ENCODE results near the gene STOX2. TPM values are rescaled to one million over a fixed set of nuclear protein-coding genes. Genes with fewer than 3 reads are reported as not detected.
A peak's percentile ranks its signal among the peaks of the same experiment; 100 is the strongest.
"Not testable (repeated sequence)": the region's sequence is repeated elsewhere in the genome, so short reads cannot be mapped to it uniquely, and the experiment has no call there.

The STOX2 gene
- total and polyA plus RNA-seq, 2 experiments from 2014 or later = not detected

DNA sequence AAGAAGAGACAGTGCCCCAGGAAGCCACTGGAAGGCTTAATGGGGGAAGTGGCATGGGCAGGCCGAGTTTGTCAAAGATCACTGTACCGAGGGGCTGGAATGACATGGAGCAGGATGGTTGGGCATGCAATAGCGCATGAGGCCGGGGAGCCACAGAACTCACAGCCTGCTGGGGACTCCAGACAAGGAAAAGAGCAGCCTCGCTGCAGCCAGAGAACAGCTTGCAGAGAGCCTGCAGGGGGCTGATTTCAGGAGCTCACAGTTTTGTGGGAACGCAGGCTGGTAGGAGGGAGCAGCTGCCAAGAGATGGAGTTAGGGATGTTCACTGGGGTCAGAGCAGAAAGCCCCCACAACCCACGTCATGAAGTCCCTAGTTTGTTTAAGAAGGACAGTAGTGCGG, 45.4 kb downstream of the STOX2 start:
- Histone ChIP-seq H3K9me2 (ENCODE audit: insufficient read depth) (no peaks in the 10 kb centered on the region), H3K4me2 (ENCODE audit: unreplicated experiment) (no peak overlapping the region), H3K79me2 (ENCODE audit: insufficient read depth) (no peaks in the 10 kb centered on the region), H3K9me3 (ENCODE audit: low read depth) (no peaks in the 10 kb centered on the region), H3K36me3 (ENCODE audit: low read depth) (no peaks in the 10 kb centered on the region), H3K27me3 (replicated peaks; ENCODE audit: insufficient read depth) (no peaks in the 10 kb centered on the region), H4K20me1 (ENCODE audit: insufficient read depth) (no peaks in the 10 kb centered on the region), H3K4me1 (ENCODE audit: insufficient read depth) (no peaks in the 10 kb centered on the region), H3K4me3 (no peak overlapping the region), H3F3A (ENCODE audit: insufficient read depth) (no peaks in the 10 kb centered on the region), H3K27ac (no peak overlapping the region), H3K9ac (no peak overlapping the region), H2AFZ (no peak overlapping the region)
- in situ Hi-C loops (cut with MboI) = no loop called here
- WGBS, 2 experiments (ENCODE audit: low coverage in 1 of 2, low lambda C conversion rate in 2 of 2, missing lambda C conversion rate in 2 of 2) = 56 to 61% methylated on average over 8 of the region's 8 CpGs
- TF ChIP-seq EZH2phosphoT487 (IDR thresholded peaks at IDR 0.05; ENCODE audit: insufficient read depth, low read depth) (no peak), EZH2 (IDR thresholded peaks at IDR 0.05; ENCODE audit: insufficient read depth, poor library complexity, severe bottlenecking) (no peak)
- DNase-seq = no peak

DNA sequence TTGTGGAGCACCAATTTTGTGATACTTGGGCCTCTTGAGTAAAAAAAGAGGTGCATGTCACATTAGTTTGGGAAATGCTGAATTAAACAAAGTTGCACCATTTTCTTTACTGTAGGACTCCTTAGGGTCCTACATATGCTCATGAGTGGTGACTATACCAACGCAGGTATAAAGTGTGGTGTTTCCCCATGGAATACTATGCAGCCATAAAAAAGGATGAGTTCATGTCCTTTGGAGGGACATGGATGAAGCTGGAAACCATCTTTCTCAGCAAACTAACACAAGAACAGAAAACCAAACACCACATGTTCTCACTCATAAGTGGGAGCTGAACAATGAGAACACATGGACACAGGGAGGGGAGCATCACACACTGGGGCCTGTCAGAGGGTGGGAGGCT, 47.5 kb downstream of the STOX2 start:
- H3K4me3 ChIP-seq; H3K4me1 ChIP-seq (ENCODE audit: insufficient read depth); H3K9me3 ChIP-seq (ENCODE audit: low read depth); H3F3A ChIP-seq (ENCODE audit: insufficient read depth); DNase-seq; H3K27ac ChIP-seq; in situ Hi-C loops (cut with MboI); H2AFZ ChIP-seq; H3K4me2 ChIP-seq (ENCODE audit: unreplicated experiment); H3K36me3 ChIP-seq (ENCODE audit: low read depth); H3K9ac ChIP-seq; H3K27me3 ChIP-seq (replicated peaks; ENCODE audit: insufficient read depth); H3K9me2 ChIP-seq (ENCODE audit: insufficient read depth); H4K20me1 ChIP-seq (ENCODE audit: insufficient read depth); H3K79me2 ChIP-seq (ENCODE audit: insufficient read depth): not testable (repeated sequence)
- 36 to 38% methylated on average over 1 of the region's 1 CpG for WGBS, 2 experiments (ENCODE audit: low coverage in 1 of 2, low lambda C conversion rate in 2 of 2, missing lambda C conversion rate in 2 of 2)

DNA sequence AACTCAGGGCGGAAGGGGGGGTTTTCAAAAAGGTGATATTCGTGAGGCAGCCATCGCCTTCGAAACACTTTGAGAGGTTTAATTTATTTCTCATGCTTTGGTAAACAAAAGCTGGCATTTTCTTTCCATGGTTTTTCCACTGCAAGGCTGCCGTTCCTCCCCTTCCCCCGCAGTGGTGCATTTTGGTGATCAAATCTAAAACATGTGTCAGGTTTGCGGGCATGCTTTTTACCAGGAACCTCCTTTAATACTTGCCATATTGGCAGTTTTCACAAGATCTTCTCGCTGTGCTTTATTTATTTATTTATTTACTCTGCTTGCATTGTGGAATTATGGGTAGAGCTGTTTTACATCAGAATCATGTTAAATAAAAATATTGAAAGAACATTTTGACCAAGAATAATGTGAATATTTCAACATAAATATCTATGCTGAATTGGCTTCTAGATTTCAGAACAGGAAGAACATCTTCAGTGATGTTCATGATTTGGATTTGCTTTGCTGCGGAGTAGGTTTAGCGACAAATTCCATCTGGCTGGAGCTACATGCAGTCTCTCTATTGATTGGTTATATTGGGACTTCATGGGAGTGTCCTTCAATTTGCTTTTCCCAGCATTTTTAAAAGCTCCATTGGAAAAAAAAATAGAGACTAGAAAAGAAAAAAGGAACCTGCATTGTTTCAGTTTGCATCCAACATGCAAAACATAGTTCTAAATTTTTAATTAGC, 54.4 kb downstream of the STOX2 start:
- WGBS, 2 experiments (ENCODE audit: low coverage in 1 of 2, low lambda C conversion rate in 2 of 2, missing lambda C conversion rate in 2 of 2) = 7% methylated on average over 10 of the region's 10 CpGs
- H3K4me3 ChIP-seq = no peak overlapping the region

DNA sequence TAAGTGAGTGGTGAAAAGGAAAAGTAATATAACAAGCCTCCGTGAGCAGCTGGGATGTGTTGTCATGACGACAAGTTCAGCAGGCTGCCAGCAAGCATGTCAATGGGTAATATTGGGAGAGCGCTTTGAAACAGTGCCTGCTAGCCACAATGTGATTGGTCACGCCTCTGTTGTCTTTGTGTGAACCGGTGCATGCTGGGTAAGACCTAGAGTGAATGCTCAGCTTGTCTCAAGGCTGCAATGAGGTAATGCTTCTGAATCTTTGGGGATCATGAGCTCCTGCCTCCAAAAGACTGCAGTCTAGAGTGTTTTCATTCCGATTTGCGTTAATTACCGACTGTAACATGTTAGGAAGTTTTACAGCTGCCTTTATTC, 54.9 kb downstream of the STOX2 start:
- no peak overlapping the region for H3K27ac ChIP-seq
- H4K20me1 ChIP-seq (ENCODE audit: insufficient read depth) = no peaks in the 10 kb centered on the region
- no peak overlapping the region for H3K4me2 ChIP-seq (ENCODE audit: unreplicated experiment)
- no peak overlapping the region for H3K4me3 ChIP-seq
- H3K79me2 ChIP-seq (ENCODE audit: insufficient read depth) = no peaks in the 10 kb centered on the region
- TF ChIP-seq EZH2 (IDR thresholded peaks at IDR 0.05; ENCODE audit: insufficient read depth, poor library complexity, severe bottlenecking) = no peak
- no peak for TF ChIP-seq EZH2phosphoT487 (IDR thresholded peaks at IDR 0.05; ENCODE audit: insufficient read depth, low read depth)
- no peaks in the 10 kb centered on the region for H3K27me3 ChIP-seq (replicated peaks; ENCODE audit: insufficient read depth)
- 2% methylated on average over 8 of the region's 8 CpGs for WGBS, 2 experiments (ENCODE audit: low coverage in 1 of 2, low lambda C conversion rate in 2 of 2, missing lambda C conversion rate in 2 of 2)
- no peaks in the 10 kb centered on the region for H3K9me3 ChIP-seq (ENCODE audit: low read depth)
- no peaks in the 10 kb centered on the region for H3F3A ChIP-seq (ENCODE audit: insufficient read depth)
- H3K9ac ChIP-seq = no peak overlapping the region
- no peaks in the 10 kb centered on the region for H3K9me2 ChIP-seq (ENCODE audit: insufficient read depth)
- no peaks in the 10 kb centered on the region for H3K4me1 ChIP-seq (ENCODE audit: insufficient read depth)
- peak; percentile 11 for DNase-seq
- peak overlapping the region; percentile 16; the same call in 1 of the 2 replicates for H2AFZ ChIP-seq
- in situ Hi-C loops (cut with MboI) = no loop called here
- no peaks in the 10 kb centered on the region for H3K36me3 ChIP-seq (ENCODE audit: low read depth)

More for the DNA sequence above, 54.4 kb downstream of the STOX2 start:
- in situ Hi-C loops (cut with MboI) = no loop called here
- no peaks in the 10 kb centered on the region for H3K27me3 ChIP-seq (replicated peaks; ENCODE audit: insufficient read depth)
- H3K9me2 ChIP-seq (ENCODE audit: insufficient read depth) = no peaks in the 10 kb centered on the region
- no peaks in the 10 kb centered on the region for H3K36me3 ChIP-seq (ENCODE audit: low read depth)
- no peak overlapping the region for H3K27ac ChIP-seq
- no peak overlapping the region for H3K9ac ChIP-seq
- no peaks in the 10 kb centered on the region for H3F3A ChIP-seq (ENCODE audit: insufficient read depth)
- no peaks in the 10 kb centered on the region for H3K9me3 ChIP-seq (ENCODE audit: low read depth)
- no peaks in the 10 kb centered on the region for H3K4me1 ChIP-seq (ENCODE audit: insufficient read depth)
- TF ChIP-seq EZH2phosphoT487 (IDR thresholded peaks at IDR 0.05; ENCODE audit: insufficient read depth, low read depth) (no peak), EZH2 (IDR thresholded peaks at IDR 0.05; ENCODE audit: insufficient read depth, poor library complexity, severe bottlenecking) (no peak)
- H3K4me2 ChIP-seq (ENCODE audit: unreplicated experiment) = no peak overlapping the region
- no peaks in the 10 kb centered on the region for H3K79me2 ChIP-seq (ENCODE audit: insufficient read depth)
- H2AFZ ChIP-seq = peak overlapping the region; percentile 16; the same call in 1 of the 2 replicates
- H4K20me1 ChIP-seq (ENCODE audit: insufficient read depth) = no peaks in the 10 kb centered on the region
- DNase-seq = no peak
